Heart left ventricle (tissue), 13 donors: ENCODE results near the gene BCR.

Experiments used
- CTCF ChIP-seq, 12 donors: fragments of 200-600 bp; sonication (generic) in 4 of 12; IDR thresholded peaks; one replicate each; pipeline versions ENCODE4 v1.5.0 to v1.8.0; 2018 to 2022; ENCODE audit warnings: antibody characterized with exemption in 12 of 12, mild to moderate bottlenecking in 5 of 12
- POLR2A ChIP-seq, 2 donors: fragments of 450-650 bp; IDR thresholded peaks; one replicate each; pipeline ENCODE4 v1.6.1; 2017; ENCODE audit warnings: antibody characterized with exemption in 2 of 2, mild to moderate bottlenecking in 2 of 2, moderate library complexity in 2 of 2
- donor health status: ischemic (EF 13 %, LVEDD 7.1; RV severe dilation, severe dysfunction).
- donor health status: DM: no; HTN: yes; CAD: no.
- donor health status: DM: no; HTN: no; CAD: no.
- donor health status: ischemic (EF 25% LVEDD 6.9; RV normal size, moderate dysfunction).
- donor health status: ischemic (EF 25% LVEDD 5.7; RV mildly dilated, moderate dysfunction).
- donor health status: ischemic (EF 35%, LVEDD 5.7; RV mildly dilated, moderate dysfunction).
- donor health status: nonischemic (EF 11% LVEDD 7.7; RV severe dilation, severe dysfunction).
- donor health status: DM: yes; HTN: yes; CAD: no.
- donor health status: PGD.
- donor health status: ischemic (EF 29% LVEDD 5.4; RV normal size, mild dysfunction).
- donor health status: nonischemic (EF 23%, LVEDD 6.1; RV moderate dilation, normal function).

- TF ChIP-seq POLR2A (IDR thresholded peaks at IDR 0.05) = no peak
- TF ChIP-seq CTCF (IDR thresholded peaks at IDR 0.05) = no peak
Measured at GRCh38 chr22:23293720-23294119, 113.4 kb downstream of the BCR start.
